PFSK-1 (cell line): ENCODE data around the gene HS6ST1.

Experiments used
- FOXP2 ChIP-seq: optimal IDR thresholded peaks from 2 replicates; pipeline ENCODE3; 2011; ENCODE audit warnings: borderline replicate concordance, control low read depth, inconsistent platforms; ENCODE audit not compliant: insufficient read depth; ENCODE audit errors: extremely low read length, extremely low read depth
- POLR2AphosphoS5 ChIP-seq: IDR thresholded peaks from 2 replicates; pipeline ENCODE4 v1.6.1; 2012; ENCODE audit warnings: low read depth, mild to moderate bottlenecking, control low read depth, low read length, moderate library complexity
- REST ChIP-seq, 2 experiments: IDR thresholded peaks; 2 replicates each; pipeline versions ENCODE4 v1.6.1 to v1.8.0; 2011 to 2012; ENCODE audit warnings: low read depth in 2 of 2, low read length in 2 of 2, control low read depth in 1 of 2, inconsistent platforms in 1 of 2, mild to moderate bottlenecking in 1 of 2, moderate library complexity in 1 of 2; ENCODE audit not compliant: insufficient read depth in 1 of 2
- SIN3A ChIP-seq: IDR thresholded peaks from 2 replicates; pipeline ENCODE4 v1.6.1; 2012; ENCODE audit warnings: mild to moderate bottlenecking, low read length, moderate library complexity, borderline replicate concordance; ENCODE audit not compliant: insufficient read depth
- TAF1 ChIP-seq: IDR thresholded peaks from 2 replicates; pipeline ENCODE4 v1.6.1; 2012; ENCODE audit warnings: low read length, control low read depth, borderline replicate concordance; ENCODE audit not compliant: insufficient read depth

The HS6ST1 gene

GRCh38 chr2:128303911-128304310, 14.8 kb downstream of the HS6ST1 start:
- TF ChIP-seq TAF1 = no peak
- no peak for TF ChIP-seq POLR2AphosphoS5
- no peak for TF ChIP-seq SIN3A
- no peak for TF ChIP-seq FOXP2
- TF ChIP-seq REST (IDR thresholded peaks at IDR 0.05; ENCODE audit: insufficient read depth in 1 of 2, low read depth in 2 of 2, low read length in 2 of 2) = no peak

DNA sequence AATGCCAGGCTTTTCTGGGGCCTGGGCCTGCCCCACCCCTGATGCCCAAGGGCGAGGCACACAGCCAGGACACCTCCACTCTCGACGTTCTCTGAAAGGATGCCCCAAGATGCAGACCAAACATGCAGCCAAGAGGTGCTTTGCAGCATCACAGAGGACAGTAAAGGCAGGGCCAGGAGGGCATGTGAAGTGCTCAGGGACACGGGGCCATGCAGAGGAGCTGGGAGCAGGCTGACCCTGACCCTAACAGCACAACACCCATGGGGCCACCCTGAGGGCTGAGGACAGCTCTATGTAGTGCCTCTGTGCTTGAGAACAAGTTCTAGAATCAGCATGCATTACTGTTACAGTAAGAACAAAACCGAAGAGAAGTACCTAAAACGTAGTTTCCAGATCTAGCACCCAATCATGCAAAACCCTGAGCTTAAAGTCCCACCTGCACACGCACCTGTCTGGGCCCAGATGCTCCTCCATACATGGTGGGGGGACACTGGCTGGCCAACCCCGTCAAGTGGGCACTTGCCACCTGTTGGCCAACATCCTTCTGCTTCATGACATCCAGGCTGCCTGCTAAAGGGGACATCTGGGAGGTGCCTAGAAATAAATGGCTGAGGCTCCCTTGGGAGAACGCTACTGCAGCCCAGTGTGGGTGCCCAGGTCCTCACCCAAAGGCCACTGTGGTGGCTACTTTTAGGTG, 15.4 kb downstream of the HS6ST1 start:
- TF ChIP-seq TAF1 = no peak
- no peak for TF ChIP-seq POLR2AphosphoS5
- TF ChIP-seq SIN3A = no peak

DNA sequence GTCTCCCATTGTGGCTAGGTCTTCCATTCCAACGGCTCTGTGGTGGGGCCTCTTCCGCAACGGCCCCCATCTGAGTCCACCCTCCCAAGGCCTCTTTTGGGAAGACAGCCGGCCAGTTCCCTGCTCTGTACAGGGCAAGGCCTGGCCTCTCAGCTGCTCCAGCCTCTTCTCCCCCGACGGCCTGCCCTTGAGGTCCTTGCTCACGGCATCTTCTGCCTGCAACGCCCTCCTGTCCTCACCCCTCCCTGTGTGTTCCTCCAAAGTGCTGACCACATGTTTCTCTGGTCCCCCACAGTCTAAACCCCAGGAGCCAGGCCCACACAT, 16.0 kb downstream of the HS6ST1 start:
- no peak for TF ChIP-seq TAF1
- TF ChIP-seq POLR2AphosphoS5 = no peak
- TF ChIP-seq SIN3A = no peak
- no peak for TF ChIP-seq REST (IDR thresholded peaks at IDR 0.05; ENCODE audit: insufficient read depth in 1 of 2, low read depth in 2 of 2, low read length in 2 of 2)
- TF ChIP-seq FOXP2 = no peak

- TF ChIP-seq POLR2AphosphoS5 (no peak), SIN3A (no peak), TAF1 (no peak), REST (IDR thresholded peaks at IDR 0.05; ENCODE audit: insufficient read depth in 1 of 2, low read depth in 2 of 2, low read length in 2 of 2) (no peak), FOXP2 (no peak)
Observed at GRCh38 chr2:128302011-128302743, 16.5 kb downstream of the HS6ST1 start.

DNA sequence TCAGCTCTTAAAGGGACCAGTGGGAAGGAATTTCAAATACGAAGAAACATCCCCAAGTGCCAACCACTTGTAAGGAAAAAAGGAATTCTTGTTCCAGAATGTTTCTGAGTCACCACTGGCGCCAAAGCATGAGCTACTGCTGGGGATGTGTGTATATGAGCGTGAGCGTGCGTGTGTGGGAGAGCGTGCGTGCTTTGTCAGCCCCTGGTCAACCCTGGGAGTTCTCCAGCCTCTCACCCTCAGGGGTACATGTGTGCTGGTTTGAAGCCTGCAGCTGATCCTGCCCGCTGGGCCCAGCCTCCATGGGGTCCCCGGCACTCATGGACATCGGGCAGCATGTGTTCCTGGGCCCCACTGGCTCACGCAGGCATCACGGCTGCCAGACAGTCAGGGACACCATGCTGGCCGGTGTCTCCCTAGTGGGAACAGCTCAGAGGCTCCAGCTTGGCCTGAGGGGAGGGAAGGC, 17.1 kb downstream of the HS6ST1 start:
- TF ChIP-seq FOXP2 (no peak), SIN3A (no peak), REST (IDR thresholded peaks at IDR 0.05; ENCODE audit: insufficient read depth in 1 of 2, low read depth in 2 of 2, low read length in 2 of 2) (no peak), TAF1 (no peak), POLR2AphosphoS5 (no peak)

- TF ChIP-seq REST (IDR thresholded peaks at IDR 0.05; ENCODE audit: insufficient read depth in 1 of 2, low read depth in 2 of 2, low read length in 2 of 2) = no peak
- no peak for TF ChIP-seq POLR2AphosphoS5
- no peak for TF ChIP-seq SIN3A
- TF ChIP-seq TAF1 = no peak
- no peak for TF ChIP-seq FOXP2
Observed at GRCh38 chr2:128301021-128301420, 17.6 kb downstream of the HS6ST1 start.
